ENCODE results near the gene PITPNB.

PITPNB gene

GRCh38 chr22:27877501-27877900, 41.6 kb downstream of the PITPNB start:
- DNase-seq: peak; percentile 74

- DNase-seq: peak; percentile 97
These were observed 42.4 kb downstream of the PITPNB start for GRCh38 chr22:27876684-27877083.

GRCh38 chr22:27875951-27876350, 43.1 kb downstream of the PITPNB start:
- DNase-seq: no peak

DNA sequence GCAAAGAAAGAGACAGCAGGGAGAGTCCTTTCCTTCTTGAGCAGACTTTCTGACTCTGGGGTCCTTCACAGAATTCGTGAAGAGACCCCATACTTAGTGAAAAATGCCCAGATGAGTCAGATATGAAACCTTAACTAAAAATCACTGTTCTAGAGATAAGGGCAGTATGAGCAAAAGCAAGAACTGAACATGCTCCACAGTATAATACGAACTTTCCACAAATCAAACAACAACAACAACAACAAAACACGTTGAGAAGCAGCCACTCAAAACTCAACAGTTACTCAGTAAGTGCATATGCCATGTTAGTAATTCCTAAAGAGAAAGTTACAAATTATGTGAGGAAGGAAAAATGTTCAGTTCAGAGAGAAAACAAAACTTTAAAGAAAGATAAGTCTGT, 44.3 kb downstream of the PITPNB start:
- no peak for DNase-seq

DNA sequence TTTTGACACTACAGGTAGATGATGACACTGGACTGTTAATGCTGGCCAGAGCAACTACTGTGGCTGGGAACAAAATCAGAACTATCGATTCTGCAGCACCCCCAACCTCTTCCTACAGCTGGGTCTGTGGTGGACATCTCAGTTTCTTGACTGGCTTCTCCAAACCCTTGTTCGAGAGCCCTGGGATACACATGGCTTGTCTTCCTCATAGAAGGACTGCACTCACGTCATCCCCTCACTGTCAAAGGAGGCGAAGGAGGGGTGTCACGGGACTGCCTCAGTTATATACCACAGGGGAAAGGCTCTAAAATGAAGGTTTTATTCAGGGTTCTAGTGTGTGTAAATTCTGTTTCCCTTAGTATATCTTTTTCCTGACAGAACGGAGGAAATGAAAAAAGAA, 44.9 kb downstream of the PITPNB start:
- DNase-seq: no peak

DNA sequence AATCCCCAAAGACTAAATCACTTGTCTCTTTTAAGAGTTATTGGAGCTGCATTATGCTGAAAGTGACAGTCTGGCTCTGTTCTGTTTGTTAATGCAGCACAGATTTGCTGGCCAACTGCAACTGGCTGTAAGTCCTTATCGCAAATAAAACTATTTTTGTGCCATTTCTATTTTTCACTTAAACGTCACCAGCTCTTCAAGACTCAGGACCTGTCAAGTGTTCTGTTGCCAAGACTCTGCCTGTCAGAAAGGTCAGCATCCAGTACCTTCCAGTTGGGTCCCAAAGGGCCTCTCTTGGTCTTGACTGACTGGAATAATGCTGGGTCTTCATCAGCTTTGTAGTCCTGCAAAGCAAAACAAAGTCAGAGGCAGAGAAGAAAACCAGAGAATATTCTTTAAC, 45.6 kb downstream of the PITPNB start:
- no peak for DNase-seq

DNA sequence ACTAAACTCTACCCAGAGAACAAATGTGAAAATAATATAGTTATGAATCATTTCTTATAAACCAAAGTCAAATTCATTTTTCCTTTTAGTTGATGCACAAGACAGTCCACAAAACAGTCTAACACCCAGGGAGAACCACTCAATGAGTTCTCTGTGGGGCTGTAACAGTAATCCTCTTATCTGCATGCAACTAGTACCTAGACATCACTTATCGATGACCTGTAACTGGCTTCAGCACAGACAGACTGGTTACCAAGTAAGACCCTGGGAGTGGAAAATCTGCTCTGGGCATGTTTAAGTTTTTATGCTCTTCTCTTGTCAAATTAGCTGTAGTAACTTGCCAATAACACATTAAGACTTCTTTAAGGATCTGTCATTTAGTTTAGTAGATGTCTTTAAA, 46.6 kb downstream of the PITPNB start:
- no peak for DNase-seq

DNA sequence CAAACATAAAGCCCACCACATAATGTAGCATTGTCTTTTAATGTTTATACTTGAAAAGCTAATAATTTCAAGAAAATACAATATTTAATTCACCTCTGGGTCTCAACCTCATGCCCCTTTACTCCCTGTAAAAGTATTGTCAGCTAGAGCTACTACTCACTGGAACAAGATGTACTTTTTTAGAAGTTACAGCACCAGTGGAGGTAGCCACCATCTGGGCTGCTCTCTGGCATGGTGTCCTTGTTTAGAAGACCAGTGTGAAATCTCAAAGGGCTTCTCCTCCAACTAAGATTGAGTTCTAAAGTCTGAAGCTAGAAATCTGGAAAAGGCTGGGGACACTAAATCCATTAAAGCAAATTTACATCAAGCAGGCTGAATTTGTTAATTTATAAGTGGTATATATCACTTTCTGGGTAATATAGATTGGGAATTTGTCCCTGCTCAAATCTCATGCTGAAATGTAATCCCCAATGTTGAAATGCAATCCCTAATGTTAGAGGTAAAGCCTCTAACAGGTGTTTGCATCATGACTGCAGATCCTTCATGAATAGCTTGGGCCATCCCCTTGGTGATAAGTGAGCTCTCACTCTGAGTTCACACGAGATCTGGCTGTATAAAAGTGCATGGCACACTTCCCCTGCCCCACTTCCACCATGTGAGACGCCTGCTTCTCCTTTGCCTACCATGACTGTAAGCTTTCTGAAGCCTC, 47.6 kb downstream of the PITPNB start:
- DNase-seq: no peak

DNA sequence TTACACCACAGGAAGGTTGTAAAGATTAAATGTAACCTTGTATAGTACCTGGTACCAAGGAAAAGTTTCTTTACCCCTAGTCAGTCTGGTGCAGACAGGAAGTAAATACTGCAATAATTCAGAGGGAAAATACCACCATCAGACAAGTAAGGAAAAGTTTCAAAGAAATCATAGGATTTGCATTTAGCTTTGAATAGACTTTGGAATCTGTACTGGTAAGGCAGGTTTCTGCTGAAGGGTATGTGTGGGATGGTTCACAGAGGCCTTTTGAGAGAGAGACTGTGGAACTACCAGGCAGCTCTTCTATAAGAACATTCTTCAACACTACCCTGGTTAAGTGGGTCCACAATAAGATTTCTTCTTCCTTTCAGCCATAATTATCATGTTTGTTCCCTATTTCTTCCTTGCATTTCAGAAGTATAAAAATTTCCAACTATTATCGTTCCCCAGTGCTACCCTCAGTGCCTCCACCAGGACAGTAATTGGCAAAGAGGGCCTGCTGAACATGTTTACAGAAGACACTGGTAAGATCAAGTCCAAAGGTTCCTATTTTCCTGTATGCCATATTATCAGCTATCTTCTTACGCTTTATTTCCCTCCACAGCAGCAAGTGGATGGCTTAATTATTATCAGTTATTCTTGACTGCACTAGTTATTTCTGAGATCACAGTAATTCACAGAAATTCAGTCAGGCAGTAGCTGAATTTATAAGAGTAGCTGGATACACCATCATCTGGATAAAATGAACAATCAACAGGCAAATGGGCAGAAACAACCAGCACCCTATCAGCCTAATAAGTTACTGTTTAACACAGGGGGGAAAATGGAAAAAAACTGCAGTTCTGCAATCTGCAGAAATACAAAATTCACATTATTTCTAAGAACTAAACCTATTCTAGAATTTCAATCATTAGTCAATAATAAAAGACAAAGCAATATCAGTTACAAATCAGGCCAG, 48.5 kb downstream of the PITPNB start:
- no peak for DNase-seq

GRCh38 chr22:27868732-27869282, 50.2 kb downstream of the PITPNB start:
- DNase-seq: no peak

GRCh38 chr22:27867953-27868731, 50.9 kb downstream of the PITPNB start:
- DNase-seq: no peak

DNA sequence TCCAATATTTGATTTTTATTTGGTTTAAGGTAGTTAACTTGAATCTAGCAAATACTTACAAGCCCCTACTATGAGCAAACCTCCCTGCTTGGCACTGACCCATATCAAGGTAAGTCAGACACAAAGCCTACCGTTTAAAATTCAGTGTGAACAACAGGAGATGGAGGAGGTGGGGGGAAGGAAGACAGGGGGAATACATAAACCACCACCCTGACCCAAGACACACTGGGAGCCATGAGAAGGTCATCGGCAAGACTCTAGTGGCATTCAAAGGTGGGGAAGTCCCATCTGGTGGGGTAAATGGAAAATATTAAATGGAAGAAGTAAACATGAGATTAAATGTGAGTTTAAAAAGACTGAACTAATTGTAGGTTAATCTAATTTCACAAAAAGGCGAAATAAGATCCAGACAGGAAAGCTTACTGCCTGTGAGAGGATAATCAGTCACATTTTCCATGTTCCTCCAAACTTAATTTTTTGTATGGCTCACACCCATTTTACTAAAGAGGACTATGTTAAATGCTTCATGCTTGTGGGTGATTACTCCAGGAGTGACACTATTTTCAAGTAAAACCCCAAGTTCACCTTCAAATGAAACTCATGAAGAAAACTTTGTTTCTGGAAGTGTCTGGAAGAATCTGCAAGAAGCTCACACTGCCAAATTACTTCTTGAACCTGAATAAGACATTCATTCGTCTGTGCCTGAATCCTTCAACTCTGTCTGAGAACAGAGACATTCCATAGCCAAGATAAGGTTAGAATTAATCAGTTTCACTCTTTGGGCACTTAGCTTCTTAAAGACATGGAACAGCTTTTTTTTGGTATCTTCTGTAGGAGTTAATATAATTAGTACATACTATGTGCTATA, 51.7 kb downstream of the PITPNB start:
- no peak for DNase-seq

DNA sequence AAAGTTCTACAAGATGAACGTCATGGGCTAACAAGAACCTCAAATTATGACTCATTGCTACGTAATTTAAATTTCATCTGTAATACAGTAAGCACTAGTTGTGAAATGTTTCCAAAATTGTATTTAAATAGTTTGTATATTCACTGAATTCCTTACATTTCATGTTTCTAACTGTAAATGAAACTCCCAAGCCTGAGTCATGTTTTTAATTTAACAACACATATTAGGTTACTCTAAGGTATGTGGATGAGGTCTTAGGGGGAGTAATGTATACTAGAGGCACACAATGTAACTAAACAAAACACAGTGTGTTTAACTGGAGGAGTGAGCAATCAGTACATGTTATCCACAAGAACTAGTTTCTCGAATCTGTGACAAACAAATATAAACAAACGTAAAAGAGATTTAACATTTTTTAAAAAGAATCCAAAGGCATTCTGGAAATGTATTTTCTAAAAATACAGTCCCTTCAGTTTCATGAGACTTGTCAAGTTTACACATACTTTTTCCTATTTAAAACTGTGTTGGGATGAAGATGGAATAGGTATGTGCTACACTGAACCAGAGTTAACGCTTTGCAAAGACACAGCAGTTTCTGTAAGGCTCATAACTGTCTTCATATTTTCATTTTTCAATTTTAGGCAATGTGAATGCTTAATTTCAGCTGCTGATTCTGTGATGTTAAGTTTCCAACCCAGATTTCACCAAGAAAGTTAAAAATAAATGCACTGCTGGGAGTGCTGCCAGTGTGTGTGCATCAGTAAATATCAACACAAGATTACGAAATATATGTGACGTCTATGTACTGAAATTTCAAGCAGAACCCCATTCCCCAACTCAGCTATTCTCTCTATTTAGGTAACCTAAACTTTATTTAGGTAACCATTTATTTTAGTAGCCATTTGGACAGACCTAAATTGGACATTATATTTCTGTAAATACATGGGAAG, 52.6 kb downstream of the PITPNB start:
- no peak for DNase-seq

DNA sequence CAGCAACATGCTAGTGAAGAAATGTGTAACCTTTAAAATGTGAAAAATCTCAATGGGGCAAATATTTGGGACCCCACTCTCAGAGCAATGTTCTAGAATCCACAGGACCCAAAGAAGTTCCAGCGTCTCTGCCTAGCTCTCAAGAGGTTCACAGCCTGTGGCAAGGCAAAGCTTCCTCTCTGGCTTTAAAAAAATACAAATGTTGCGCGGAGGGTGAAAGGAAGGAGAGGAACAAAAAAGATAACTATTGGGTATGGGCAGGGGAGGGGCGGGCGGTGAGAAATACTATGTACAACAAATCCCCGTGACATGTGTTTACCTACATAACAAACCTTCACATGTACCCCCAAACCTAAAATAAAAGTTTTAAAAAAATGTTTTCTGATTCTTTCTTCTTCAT, 53.6 kb downstream of the PITPNB start:
- no peak for DNase-seq

GRCh38 chr22:27863556-27863955, 55.5 kb downstream of the PITPNB start:
- DNase-seq: no peak

GRCh38 chr22:27863001-27863400, 56.1 kb downstream of the PITPNB start:
- DNase-seq: no peak

- no peak for DNase-seq
These were observed 59.7 kb downstream of the PITPNB start for GRCh38 chr22:27859336-27859735.

DNA sequence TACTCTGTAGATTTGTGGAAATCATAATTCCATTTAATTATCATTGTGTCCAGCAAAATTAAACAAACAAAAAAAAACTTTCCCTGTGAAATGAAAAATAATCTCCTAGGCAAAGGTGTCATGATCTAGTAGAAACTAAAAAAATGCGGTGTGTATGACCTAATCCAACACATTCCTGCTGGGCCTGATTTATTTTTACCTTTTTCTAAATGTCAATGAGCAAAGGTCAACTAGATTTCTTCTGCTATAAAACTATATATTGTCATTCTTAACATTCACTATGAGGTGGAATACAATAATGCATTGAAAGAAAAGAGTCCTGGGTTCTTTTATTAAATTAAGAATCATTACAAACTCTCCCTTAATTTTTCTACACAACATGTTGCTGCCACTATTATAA, 60.4 kb downstream of the PITPNB start:
- no peak for DNase-seq

- DNase-seq: no peak
These were observed 61.6 kb downstream of the PITPNB start for GRCh38 chr22:27857443-27857842.

GRCh38 chr22:27856386-27856785, 62.7 kb downstream of the PITPNB start:
- no peak for DNase-seq

GRCh38 chr22:27853424-27853823, 65.6 kb downstream of the PITPNB start:
- DNase-seq: no peak

All from NCI-H2171 treated with DMSO at 0.1 percent for 48 hours (cell line).